ENCODE data around the gene TXNDC15. TPM values are rescaled to one million over a fixed set of nuclear protein-coding genes. Genes with fewer than 3 reads are reported as not detected.

Gene TXNDC15
- total and polyA plus RNA-seq, 2 of the 13 experiments (the other 11 are each of a cell fraction or from before 2014, with no cell fraction given), result 22.2 to 49.9 TPM

GRCh38 chr5:134845852-134846640 lies 28.1 kb upstream of the TXNDC15 start, which contains the start of gene C5orf24 (continued):
- peak; percentile 90; the same call in 1 of the 2 replicates for TF ChIP-seq MTERF4 (CRISPR knock-in tag; IDR thresholded peaks at IDR 0.05)
- peak; percentile 71 for TF ChIP-seq RAD21 (CRISPR knock-in tag; IDR thresholded peaks at IDR 0.05)
- TF ChIP-seq AKAP8 (CRISPR knock-in tag; IDR thresholded peaks at IDR 0.05), result peak; percentile 92
- no peak for TF ChIP-seq ATRX (CRISPR knock-in tag; IDR thresholded peaks at IDR 0.05; ENCODE audit: borderline replicate concordance)
- no peak for TF ChIP-seq AHR (CRISPR knock-in tag; IDR thresholded peaks at IDR 0.05)
- TF ChIP-seq, protein P1, sequence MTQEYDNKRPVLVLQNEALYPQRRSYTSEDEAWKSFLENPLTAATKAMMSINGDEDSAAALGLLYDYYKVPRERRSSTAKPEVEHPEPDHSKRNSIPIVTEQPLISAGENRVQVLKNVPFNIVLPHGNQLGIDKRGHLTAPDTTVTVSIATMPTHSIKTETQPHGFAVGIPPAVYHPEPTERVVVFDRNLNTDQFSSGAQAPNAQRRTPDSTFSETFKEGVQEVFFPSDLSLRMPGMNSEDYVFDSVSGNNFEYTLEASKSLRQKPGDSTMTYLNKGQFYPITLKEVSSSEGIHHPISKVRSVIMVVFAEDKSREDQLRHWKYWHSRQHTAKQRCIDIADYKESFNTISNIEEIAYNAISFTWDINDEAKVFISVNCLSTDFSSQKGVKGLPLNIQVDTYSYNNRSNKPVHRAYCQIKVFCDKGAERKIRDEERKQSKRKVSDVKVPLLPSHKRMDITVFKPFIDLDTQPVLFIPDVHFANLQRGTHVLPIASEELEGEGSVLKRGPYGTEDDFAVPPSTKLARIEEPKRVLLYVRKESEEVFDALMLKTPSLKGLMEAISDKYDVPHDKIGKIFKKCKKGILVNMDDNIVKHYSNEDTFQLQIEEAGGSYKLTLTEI (CRISPR knock-in tag; conservative IDR thresholded peaks at IDR 0.05), result no peak
- no peak; the same call in 1 of the 2 replicates for TF ChIP-seq MXD1 (CRISPR knock-in tag; IDR thresholded peaks at IDR 0.05)
- TF ChIP-seq, protein P2, sequence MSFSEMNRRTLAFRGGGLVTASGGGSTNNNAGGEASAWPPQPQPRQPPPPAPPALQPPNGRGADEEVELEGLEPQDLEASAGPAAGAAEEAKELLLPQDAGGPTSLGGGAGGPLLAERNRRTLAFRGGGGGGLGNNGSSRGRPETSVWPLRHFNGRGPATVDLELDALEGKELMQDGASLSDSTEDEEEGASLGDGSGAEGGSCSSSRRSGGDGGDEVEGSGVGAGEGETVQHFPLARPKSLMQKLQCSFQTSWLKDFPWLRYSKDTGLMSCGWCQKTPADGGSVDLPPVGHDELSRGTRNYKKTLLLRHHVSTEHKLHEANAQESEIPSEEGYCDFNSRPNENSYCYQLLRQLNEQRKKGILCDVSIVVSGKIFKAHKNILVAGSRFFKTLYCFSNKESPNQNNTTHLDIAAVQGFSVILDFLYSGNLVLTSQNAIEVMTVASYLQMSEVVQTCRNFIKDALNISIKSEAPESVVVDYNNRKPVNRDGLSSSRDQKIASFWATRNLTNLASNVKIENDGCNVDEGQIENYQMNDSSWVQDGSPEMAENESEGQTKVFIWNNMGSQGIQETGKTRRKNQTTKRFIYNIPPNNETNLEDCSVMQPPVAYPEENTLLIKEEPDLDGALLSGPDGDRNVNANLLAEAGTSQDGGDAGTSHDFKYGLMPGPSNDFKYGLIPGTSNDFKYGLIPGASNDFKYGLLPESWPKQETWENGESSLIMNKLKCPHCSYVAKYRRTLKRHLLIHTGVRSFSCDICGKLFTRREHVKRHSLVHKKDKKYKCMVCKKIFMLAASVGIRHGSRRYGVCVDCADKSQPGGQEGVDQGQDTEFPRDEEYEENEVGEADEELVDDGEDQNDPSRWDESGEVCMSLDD (CRISPR knock-in tag; IDR thresholded peaks at IDR 0.05; ENCODE audit: borderline replicate concordance), result 0 out of 2 replicates have a peak, but pooled peaks have one; percentile 57
- TF ChIP-seq RFX5 (IDR thresholded peaks at IDR 0.05; ENCODE audit: low read depth, low read length), result 0 out of 2 replicates have a peak, but pooled peaks have one; percentile 38
- no peak for TF ChIP-seq ZNF260 (CRISPR knock-in tag; IDR thresholded peaks at IDR 0.05; ENCODE audit: borderline replicate concordance, low read depth)
- peak; percentile 93 to 94 for TF ChIP-seq POLR2A (IDR thresholded peaks at IDR 0.05; ENCODE audit: insufficient read depth in 1 of 2, low read depth in 2 of 2, low read length in 2 of 2)
- no peak for TF ChIP-seq RELA (CRISPR knock-in tag; IDR thresholded peaks at IDR 0.05)
- TF ChIP-seq BRD4 (CRISPR knock-in tag; IDR thresholded peaks at IDR 0.05), result peak; percentile 27; the same call in 1 of the 2 replicates
- TF ChIP-seq EED (CRISPR knock-in tag; IDR thresholded peaks at IDR 0.05), result no peak
- TF ChIP-seq YEATS4 (CRISPR knock-in tag; IDR thresholded peaks at IDR 0.05; ENCODE audit: borderline replicate concordance), result peak; percentile 96
- no peak for TF ChIP-seq IKZF1 (IDR thresholded peaks at IDR 0.05)
- TF ChIP-seq ZNF777 (CRISPR knock-in tag; IDR thresholded peaks at IDR 0.05), result peak; percentile 63
- peak; percentile 93 for TF ChIP-seq HOXA3 (CRISPR knock-in tag; IDR thresholded peaks at IDR 0.05)
- peak; percentile 90 for TF ChIP-seq FOXC1 (CRISPR knock-in tag; IDR thresholded peaks at IDR 0.05; ENCODE audit: borderline replicate concordance)
- TF ChIP-seq JARID2 (CRISPR knock-in tag; IDR thresholded peaks at IDR 0.05; ENCODE audit: insufficient replicate concordance), result no peak
- TF ChIP-seq, protein P3, sequence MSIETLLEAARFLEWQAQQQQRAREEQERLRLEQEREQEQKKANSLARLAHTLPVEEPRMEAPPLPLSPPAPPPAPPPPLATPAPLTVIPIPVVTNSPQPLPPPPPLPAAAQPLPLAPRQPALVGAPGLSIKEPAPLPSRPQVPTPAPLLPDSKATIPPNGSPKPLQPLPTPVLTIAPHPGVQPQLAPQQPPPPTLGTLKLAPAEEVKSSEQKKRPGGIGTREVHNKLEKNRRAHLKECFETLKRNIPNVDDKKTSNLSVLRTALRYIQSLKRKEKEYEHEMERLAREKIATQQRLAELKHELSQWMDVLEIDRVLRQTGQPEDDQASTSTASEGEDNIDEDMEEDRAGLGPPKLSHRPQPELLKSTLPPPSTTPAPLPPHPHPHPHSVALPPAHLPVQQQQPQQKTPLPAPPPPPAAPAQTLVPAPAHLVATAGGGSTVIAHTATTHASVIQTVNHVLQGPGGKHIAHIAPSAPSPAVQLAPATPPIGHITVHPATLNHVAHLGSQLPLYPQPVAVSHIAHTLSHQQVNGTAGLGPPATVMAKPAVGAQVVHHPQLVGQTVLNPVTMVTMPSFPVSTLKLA (IDR thresholded peaks at IDR 0.05), result no peak

All from HepG2 (cell line).